Measurements from ENCODE around the gene TM9SF2. TPM values are rescaled to one million over a fixed set of nuclear protein-coding genes. Genes with fewer than 3 reads are reported as not detected.
A peak's percentile ranks its signal among the peaks of the same experiment; 100 is the strongest.
"Not testable (repeated sequence)": the region's sequence is repeated elsewhere in the genome, so short reads cannot be mapped to it uniquely, and the experiment has no call there.

Gene TM9SF2
- total and polyA plus RNA-seq, 11 donors, result 22.4 to 84.3 (median 68.2) TPM

- WGBS, 4 donors, result 86 to 93% (median 90%) methylated on average over 30 of the region's 30 CpGs
- TF ChIP-seq POLR2A (IDR thresholded peaks at IDR 0.05), result no peak
- TF ChIP-seq, protein P1, sequence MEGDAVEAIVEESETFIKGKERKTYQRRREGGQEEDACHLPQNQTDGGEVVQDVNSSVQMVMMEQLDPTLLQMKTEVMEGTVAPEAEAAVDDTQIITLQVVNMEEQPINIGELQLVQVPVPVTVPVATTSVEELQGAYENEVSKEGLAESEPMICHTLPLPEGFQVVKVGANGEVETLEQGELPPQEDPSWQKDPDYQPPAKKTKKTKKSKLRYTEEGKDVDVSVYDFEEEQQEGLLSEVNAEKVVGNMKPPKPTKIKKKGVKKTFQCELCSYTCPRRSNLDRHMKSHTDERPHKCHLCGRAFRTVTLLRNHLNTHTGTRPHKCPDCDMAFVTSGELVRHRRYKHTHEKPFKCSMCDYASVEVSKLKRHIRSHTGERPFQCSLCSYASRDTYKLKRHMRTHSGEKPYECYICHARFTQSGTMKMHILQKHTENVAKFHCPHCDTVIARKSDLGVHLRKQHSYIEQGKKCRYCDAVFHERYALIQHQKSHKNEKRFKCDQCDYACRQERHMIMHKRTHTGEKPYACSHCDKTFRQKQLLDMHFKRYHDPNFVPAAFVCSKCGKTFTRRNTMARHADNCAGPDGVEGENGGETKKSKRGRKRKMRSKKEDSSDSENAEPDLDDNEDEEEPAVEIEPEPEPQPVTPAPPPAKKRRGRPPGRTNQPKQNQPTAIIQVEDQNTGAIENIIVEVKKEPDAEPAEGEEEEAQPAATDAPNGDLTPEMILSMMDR (IDR thresholded peaks at IDR 0.05), result no peak
- ATAC-seq (no peak), DNase-seq (no peak)
- H3K27me3 ChIP-seq, result no peaks in the 10 kb centered on the region
- no peaks in the 10 kb centered on the region for H3K4me1 ChIP-seq
- peak overlapping the region in 2 of 12 donors; percentile 3 to 12 for H3K4me3 ChIP-seq
- H3K9me3 ChIP-seq, result peaks cover 0 to 8% (median 0%) of the 10 kb centered on the region in 12 donors
- no peak overlapping the region for H3K27ac ChIP-seq
- peaks cover 0 to 47% (median 39%) of the 10 kb centered on the region in 9 donors for H3K36me3 ChIP-seq
- intact Hi-C loops (cut with DNase I), result no loop called here
Measured at GRCh38 chr13:99565478-99566124, 64.3 kb downstream of the TM9SF2 start.

DNA sequence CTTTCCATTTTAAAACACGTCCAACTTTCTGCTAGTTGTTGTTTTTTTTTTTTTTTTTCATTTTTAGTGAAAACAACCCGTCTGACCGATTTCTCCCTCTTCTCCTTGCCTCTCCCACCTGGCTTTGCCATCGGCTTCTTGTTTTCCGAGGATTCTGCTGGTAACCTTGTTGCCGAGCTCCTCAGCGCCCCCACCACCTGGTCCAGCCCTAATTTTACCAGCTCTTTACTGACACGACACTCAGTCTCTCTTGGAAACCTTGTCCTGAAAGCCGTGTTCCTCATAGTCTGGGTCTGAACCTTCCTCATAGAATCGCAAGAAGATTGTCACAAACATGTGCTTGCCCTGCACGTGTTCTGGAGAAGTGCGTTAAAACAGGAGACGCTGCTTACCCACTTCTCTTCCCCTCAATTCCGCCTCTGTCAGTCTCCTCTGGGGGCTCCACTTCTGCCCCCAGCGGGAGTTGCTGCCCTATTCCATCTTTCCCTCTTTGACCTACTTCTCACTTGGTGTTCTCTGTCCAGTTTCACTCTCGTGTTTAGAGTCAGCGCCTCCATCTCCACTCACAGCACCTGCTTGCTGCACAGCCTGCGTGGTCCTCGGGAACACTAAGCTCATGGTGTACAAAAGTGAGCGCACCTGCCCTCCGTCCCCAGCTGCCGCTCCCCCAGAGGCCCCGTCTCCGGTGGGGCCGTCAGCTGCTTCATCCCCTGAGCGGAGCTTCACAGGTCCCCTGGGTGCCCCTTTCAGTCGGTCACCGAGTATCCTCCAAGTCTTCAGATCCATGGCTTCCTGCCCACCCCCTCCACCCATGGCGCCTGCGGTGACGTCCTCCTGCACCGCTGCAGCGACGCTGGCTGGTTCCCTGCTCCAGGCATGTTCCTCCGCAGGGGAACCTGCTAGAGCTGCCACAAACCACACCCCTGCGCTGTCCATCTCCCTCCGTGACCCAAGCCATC is 65.1 kb downstream of the TM9SF2 start:
- intact Hi-C loops (cut with DNase I), result no loop called here
- DNase-seq (no peak), ATAC-seq (peak in 1 of 4 donors; percentile 49)
- 87 to 92% (median 88%) methylated on average over 37 of the region's 37 CpGs for WGBS, 4 donors
- H3K4me3 ChIP-seq, result peak overlapping the region in 2 of 12 donors; percentile 3 to 12
- peaks cover 0 to 8% (median 0%) of the 10 kb centered on the region in 12 donors for H3K9me3 ChIP-seq
- no peaks in the 10 kb centered on the region for H3K27me3 ChIP-seq
- no peaks in the 10 kb centered on the region for H3K4me1 ChIP-seq
- TF ChIP-seq POLR2A (IDR thresholded peaks at IDR 0.05), result no peak
- TF ChIP-seq, protein P1 (IDR thresholded peaks at IDR 0.05), result no peak
- no peak overlapping the region for H3K27ac ChIP-seq
- peaks cover 0 to 39% (median 32%) of the 10 kb centered on the region in 9 donors for H3K36me3 ChIP-seq

DNA sequence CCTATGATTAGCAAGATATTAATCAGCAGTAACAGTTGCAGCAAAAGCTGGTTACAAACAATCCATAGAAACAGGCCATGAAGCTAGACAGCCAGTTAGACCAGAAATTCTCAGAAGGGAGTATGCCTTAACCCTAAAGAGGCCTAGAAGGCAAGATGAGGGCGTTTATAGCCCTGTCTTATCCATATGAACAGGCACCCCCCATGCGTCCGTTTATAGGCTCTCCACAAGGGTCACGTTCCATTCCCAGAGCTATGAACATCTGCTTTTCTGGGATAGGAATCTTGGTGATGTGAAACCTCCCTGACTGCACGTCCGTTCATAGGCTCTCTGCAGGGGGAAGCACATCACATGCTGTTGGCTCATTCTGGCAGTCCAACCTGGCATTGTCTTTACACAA is 67.6 kb downstream of the TM9SF2 start:
- H3K27ac ChIP-seq; H3K4me3 ChIP-seq; H3K4me1 ChIP-seq; ATAC-seq; DNase-seq; H3K9me3 ChIP-seq; H3K27me3 ChIP-seq; intact Hi-C loops (cut with DNase I): not testable (repeated sequence)
- peaks cover 0 to 14% (median 7%) of the 10 kb centered on the region in 9 donors for H3K36me3 ChIP-seq
- WGBS, 4 donors, result 92 to 98% (median 95%) methylated on average over 3 to 6 of the region's 6 CpGs

DNA sequence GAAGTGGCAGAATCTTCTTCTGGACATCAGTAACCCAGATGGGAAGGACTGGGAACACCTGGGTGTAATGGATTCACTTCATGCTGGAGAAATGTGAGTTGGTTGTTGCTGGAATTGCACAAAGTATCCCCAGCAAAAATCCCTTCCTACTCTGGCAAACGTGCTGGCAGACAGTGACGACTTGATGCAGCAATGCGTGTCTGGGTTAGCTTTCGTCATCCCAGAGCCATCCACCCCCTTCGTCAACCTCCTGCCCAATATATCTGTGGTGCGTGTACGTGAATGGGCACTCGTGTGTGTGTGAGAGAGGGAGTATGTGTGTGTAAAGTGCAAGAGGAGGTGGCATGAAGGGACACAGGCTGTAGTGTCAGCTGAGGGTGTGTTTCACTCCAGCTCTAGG is 70.9 kb downstream of the TM9SF2 start:
- intact Hi-C loops (cut with DNase I), result no loop called here
- Histone ChIP-seq H3K36me3 (no peaks in the 10 kb centered on the region), H3K4me3 (no peak overlapping the region), H3K27ac (no peak overlapping the region), H3K9me3 (peaks cover 0 to 8% (median 0%) of the 10 kb centered on the region in 12 donors), H3K4me1 (no peaks in the 10 kb centered on the region), H3K27me3 (peaks cover 0 to 11% (median 0%) of the 10 kb centered on the region in 9 donors)
- ATAC-seq (no peak), DNase-seq (no peak)
- WGBS, 4 donors, result 85 to 91% (median 87%) methylated on average over 8 of the region's 8 CpGs
- TF ChIP-seq, protein P1 (IDR thresholded peaks at IDR 0.05), result no peak
- TF ChIP-seq POLR2A (IDR thresholded peaks at IDR 0.05), result no peak

All from heart left ventricle (tissue), 16 donors.